ENCODE data around the gene STXBP6. TPM values are rescaled to one million over a fixed set of nuclear protein-coding genes. Genes with fewer than 3 reads are reported as not detected.

The STXBP6 gene
- total RNA-seq, 1 donor = 0.27 TPM

GRCh38 chr14:25039933-25040332, 10.0 kb downstream of the STXBP6 start:
- no peak for TF ChIP-seq CTCF (IDR thresholded peaks at IDR 0.05; ENCODE audit: insufficient read depth, low read length)
- no peak for DNase-seq (ENCODE audit: low read depth)
- no peak overlapping the region for H3K4me3 ChIP-seq (ENCODE audit: low read depth, low read length)

GRCh38 chr14:25038044-25038668, 11.8 kb downstream of the STXBP6 start:
- DNase-seq (ENCODE audit: low read depth) = no peak
- no peak for TF ChIP-seq CTCF (IDR thresholded peaks at IDR 0.05; ENCODE audit: insufficient read depth, low read length)
- H3K4me3 ChIP-seq (ENCODE audit: low read depth, low read length) = no peak overlapping the region

- TF ChIP-seq CTCF (IDR thresholded peaks at IDR 0.05; ENCODE audit: insufficient read depth, low read length) = no peak
- DNase-seq (ENCODE audit: low read depth) = no peak
- H3K4me3 ChIP-seq (ENCODE audit: low read depth, low read length) = no peak overlapping the region
Measured at GRCh38 chr14:25037032-25037431, 12.9 kb downstream of the STXBP6 start.

GRCh38 chr14:25034803-25035681, 14.9 kb downstream of the STXBP6 start:
- TF ChIP-seq CTCF (IDR thresholded peaks at IDR 0.05; ENCODE audit: insufficient read depth, low read length) = no peak
- DNase-seq (ENCODE audit: low read depth) = no peak
- no peak overlapping the region for H3K4me3 ChIP-seq (ENCODE audit: low read depth, low read length)

GRCh38 chr14:25033358-25033757, 16.6 kb downstream of the STXBP6 start:
- TF ChIP-seq CTCF (IDR thresholded peaks at IDR 0.05; ENCODE audit: insufficient read depth, low read length) = no peak
- no peak overlapping the region for H3K4me3 ChIP-seq (ENCODE audit: low read depth, low read length)
- no peak for DNase-seq (ENCODE audit: low read depth)

- no peak overlapping the region for H3K4me3 ChIP-seq (ENCODE audit: low read depth, low read length)
- DNase-seq (ENCODE audit: low read depth) = no peak
- TF ChIP-seq CTCF (IDR thresholded peaks at IDR 0.05; ENCODE audit: insufficient read depth, low read length) = no peak
Measured at GRCh38 chr14:25032092-25032784, 17.7 kb downstream of the STXBP6 start.
